HL-60 (cell line): ENCODE measurements around the gene EXOC4.

Experiments used
- DNase-seq, 2 experiments: peaks; one replicate each; pipeline ENCODE4 v3.0.0-alpha.2; 2010 to 2020; ENCODE audit warnings: low read depth in 1 of 2, low spot score in 1 of 2
- H3K27ac ChIP-seq: fragments of 250-450 bp; sonication (Bioruptor Pico); replicated peaks from 2 replicates; pipeline ENCODE4 v1.5.1; 2020; ENCODE audit warnings: mild to moderate bottlenecking, moderate library complexity
- H3K27me3 ChIP-seq: fragments of 250-450 bp; sonication (Bioruptor Pico); 2 replicates; pipeline ENCODE4 v1.5.1; 2021; ENCODE audit warnings: mild to moderate bottlenecking, moderate library complexity; ENCODE audit not compliant: insufficient read depth, poor library complexity, severe bottlenecking
- H3K4me3 ChIP-seq: replicated peaks from 2 replicates; pipeline ENCODE4 v1.5.1; 2011; ENCODE audit warnings: mild to moderate bottlenecking, control low read depth, low read length; ENCODE audit not compliant: insufficient read depth
- CTCF ChIP-seq: IDR thresholded peaks from one replicate; pipeline ENCODE4 v1.5.1; 2011; ENCODE audit warnings: low read length, control low read depth, inconsistent platforms; ENCODE audit not compliant: insufficient read depth
- GABPA ChIP-seq: IDR thresholded peaks from 2 replicates; pipeline ENCODE4 v1.6.1; 2012; ENCODE audit warnings: low read depth
- POLR2AphosphoS5 ChIP-seq: IDR thresholded peaks from 2 replicates; pipeline ENCODE4 v1.6.1; 2012; ENCODE audit warnings: low read depth
- REST ChIP-seq: IDR thresholded peaks from 2 replicates; pipeline ENCODE4 v1.6.1; 2012; ENCODE audit warnings: low read depth; ENCODE audit not compliant: insufficient replicate concordance
- SPI1 ChIP-seq: IDR thresholded peaks from 2 replicates; pipeline ENCODE4 v1.6.1; 2012; ENCODE audit warnings: low read depth, mild to moderate bottlenecking, borderline replicate concordance

The EXOC4 gene

GRCh38 chr7:133497061-133497460 lies 244.2 kb downstream of the EXOC4 start:
- no peaks in the 10 kb centered on the region for H3K27me3 ChIP-seq
- no peak for DNase-seq
- TF ChIP-seq SPI1: no peak
- TF ChIP-seq GABPA: no peak
- no peak for TF ChIP-seq POLR2AphosphoS5
- H3K27ac ChIP-seq: no peak overlapping the region
- H3K4me3 ChIP-seq: no peak overlapping the region

GRCh38 chr7:133501771-133502170 lies 248.9 kb downstream of the EXOC4 start:
- DNase-seq: no peak
- H3K4me3 ChIP-seq: no peak overlapping the region

GRCh38 chr7:133502498-133502897 lies 249.6 kb downstream of the EXOC4 start:
- H3K4me3 ChIP-seq: no peak overlapping the region
- H3K27me3 ChIP-seq: no peaks in the 10 kb centered on the region
- H3K27ac ChIP-seq: no peak overlapping the region
- no peak for DNase-seq
- TF ChIP-seq GABPA (no peak), POLR2AphosphoS5 (no peak), REST (no peak), CTCF (no peak), SPI1 (no peak)

More at GRCh38 chr7:133501771-133502170, 248.9 kb downstream of the EXOC4 start:
- no peak overlapping the region for H3K27ac ChIP-seq
- no peaks in the 10 kb centered on the region for H3K27me3 ChIP-seq
- TF ChIP-seq REST (no peak), GABPA (no peak), POLR2AphosphoS5 (no peak), SPI1 (no peak), CTCF (no peak)

GRCh38 chr7:133502972-133503371 lies 250.1 kb downstream of the EXOC4 start:
- DNase-seq: no peak
- H3K27ac ChIP-seq: no peak overlapping the region
- no peaks in the 10 kb centered on the region for H3K27me3 ChIP-seq
- TF ChIP-seq POLR2AphosphoS5 (no peak), SPI1 (no peak), REST (no peak), GABPA (no peak)
- no peak overlapping the region for H3K4me3 ChIP-seq
